ENCODE results near the gene TMEM145.

GRCh38 chr19:42330241-42330711 is 17.2 kb downstream of the TMEM145 start:
- TF ChIP-seq CTCF (IDR thresholded peaks at IDR 0.05; ENCODE audit: low read length) (no peak), EZH2 (optimal IDR thresholded peaks at IDR 0.05; ENCODE audit: low read depth, low read length) (no peak), EZH2phosphoT487 (IDR thresholded peaks at IDR 0.05; ENCODE audit: low read length) (no peak)

Data from MM.1S (cell line).